Measurements from ENCODE around the gene MSANTD2. TPM values are rescaled to one million over a fixed set of nuclear protein-coding genes. Genes with fewer than 3 reads are reported as not detected.

The MSANTD2 gene
- total RNA-seq, 1 experiment from 2014 or later: 8.6 TPM

GRCh38 chr11:124841201-124841600 is 41.0 kb upstream of the MSANTD2 start (continued):
- no peak for TF ChIP-seq EZH2phosphoT487 (IDR thresholded peaks at IDR 0.05; ENCODE audit: borderline replicate concordance)

- H3K27me3 ChIP-seq (ENCODE audit: insufficient read depth, low read length): peaks cover 27% of the 10 kb centered on the region; the same call in 1 of the 2 replicates
- H4K20me1 ChIP-seq (ENCODE audit: insufficient read depth): no peaks in the 10 kb centered on the region
- H3K79me2 ChIP-seq (ENCODE audit: insufficient read depth, low read length): no peaks in the 10 kb centered on the region
- RAD21 ChIA-PET (ENCODE audit: low non-redundant PET in 1 of 2, low total read pairs in 2 of 2, uncharacterized antibody in 2 of 2, unreplicated experiment in 2 of 2): no interaction called here
- POLR2A ChIA-PET: no interaction called here
- no peaks in the 10 kb centered on the region for H3K36me3 ChIP-seq (ENCODE audit: control insufficient read depth in 1 of 2, insufficient read depth in 2 of 2, low read length in 2 of 2)
- CTCF ChIA-PET: no interaction called here
- no peaks in the 10 kb centered on the region for H3K9me3 ChIP-seq (ENCODE audit: control insufficient read depth in 1 of 2, insufficient read depth in 1 of 2, low read depth in 1 of 2, low read length in 2 of 2)
- no peak overlapping the region for H3K4me2 ChIP-seq (ENCODE audit: low read length)
- no peak for ATAC-seq
- no peak for DNase-seq (ENCODE audit: low read depth, low spot score)
- no peaks in the 10 kb centered on the region for H3K9me2 ChIP-seq (ENCODE audit: insufficient read depth)
- TF ChIP-seq POLR2A (IDR thresholded peaks at IDR 0.05; ENCODE audit: borderline replicate concordance, extremely low read depth, insufficient read depth, insufficient read length): no peak
- TF ChIP-seq TCF7L2 (IDR thresholded peaks at IDR 0.05; ENCODE audit: borderline replicate concordance, extremely low read depth, insufficient read depth, insufficient read length): no peak
- TF ChIP-seq YY1 (IDR thresholded peaks at IDR 0.05; ENCODE audit: extremely low read depth, insufficient replicate concordance, low read depth, low read length): no peak
- no peak for TF ChIP-seq ATF3 (IDR thresholded peaks at IDR 0.05)
- TF ChIP-seq EZH2phosphoT487 (IDR thresholded peaks at IDR 0.05; ENCODE audit: borderline replicate concordance): no peak
- no peak for TF ChIP-seq ZFX (IDR thresholded peaks at IDR 0.05)
- H3K4me3 ChIP-seq (replicated peaks in 1 of 2; ENCODE audit: low read depth in 1 of 2, low read length in 2 of 2): no peak overlapping the region
- H3K4me1 ChIP-seq (ENCODE audit: control insufficient read depth in 1 of 2, insufficient read depth in 2 of 2, low read length in 2 of 2): peaks cover 2 to 4% of the 10 kb centered on the region in 2 experiments; a peak in 3 of 4 replicates
- BruUV-seq (replicated peaks): no TSS peak
- no peak overlapping the region for H3K9ac ChIP-seq (ENCODE audit: low read length)
- no peak overlapping the region for H2AFZ ChIP-seq (ENCODE audit: low read depth, low read length, poor library complexity, severe bottlenecking)
- intact Hi-C loops (cut with micrococcal nuclease): no loop called here
- no peak overlapping the region for H3K27ac ChIP-seq (ENCODE audit: low read depth, low read length)
Observed at GRCh38 chr11:124840666-124841065, 40.5 kb upstream of the MSANTD2 start.

DNA sequence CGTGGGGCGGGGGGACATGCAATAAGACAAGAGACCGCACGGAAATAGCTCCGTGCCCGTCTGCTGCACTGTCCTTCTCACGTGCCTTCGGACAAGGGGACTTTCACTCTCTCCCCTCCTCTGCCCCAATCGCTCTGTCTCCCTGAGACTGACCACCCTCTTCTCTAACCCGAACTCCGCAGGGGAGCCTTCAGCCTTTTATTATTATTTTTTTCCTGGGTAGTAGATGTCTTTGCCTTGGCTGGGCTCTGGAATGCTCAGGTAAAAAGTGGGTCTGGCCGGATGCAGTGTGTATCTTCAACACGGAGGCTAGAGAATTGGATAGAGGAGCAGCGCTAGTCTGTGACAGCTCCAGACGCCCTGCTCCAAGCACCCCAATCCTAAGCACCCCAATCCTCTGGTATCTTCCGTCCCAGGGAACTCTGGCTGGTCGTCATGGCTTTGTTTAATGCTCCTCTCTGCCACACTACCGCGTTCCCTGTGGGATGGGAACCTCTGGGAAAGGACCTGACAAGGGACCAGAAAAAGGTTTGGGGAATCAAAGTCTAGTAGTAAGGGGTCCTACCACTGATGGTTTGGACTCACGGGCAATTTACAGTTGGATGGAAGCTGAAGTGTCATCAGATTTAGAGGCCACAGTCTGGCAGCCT is 39.9 kb upstream of the MSANTD2 start:
- H3K4me2 ChIP-seq (ENCODE audit: low read length): no peak overlapping the region

More for the DNA sequence above, 39.9 kb upstream of the MSANTD2 start:
- ATAC-seq (no peak), DNase-seq (ENCODE audit: low read depth, low spot score) (no peak)
- Histone ChIP-seq H2AFZ (ENCODE audit: low read depth, low read length, poor library complexity, severe bottlenecking) (no peak overlapping the region), H3K9me2 (ENCODE audit: insufficient read depth) (no peaks in the 10 kb centered on the region), H4K20me1 (ENCODE audit: insufficient read depth) (no peaks in the 10 kb centered on the region), H3K4me3 (replicated peaks in 1 of 2; ENCODE audit: low read depth in 1 of 2, low read length in 2 of 2) (no peak overlapping the region), H3K36me3 (ENCODE audit: control insufficient read depth in 1 of 2, insufficient read depth in 2 of 2, low read length in 2 of 2) (no peaks in the 10 kb centered on the region), H3K27me3 (ENCODE audit: insufficient read depth, low read length) (peaks cover 26% of the 10 kb centered on the region; the same call in 1 of the 2 replicates), H3K9ac (ENCODE audit: low read length) (no peak overlapping the region), H3K9me3 (ENCODE audit: control insufficient read depth in 1 of 2, insufficient read depth in 1 of 2, low read depth in 1 of 2, low read length in 2 of 2) (no peaks in the 10 kb centered on the region), H3K27ac (ENCODE audit: low read depth, low read length) (no peak overlapping the region), H3K79me2 (ENCODE audit: insufficient read depth, low read length) (no peaks in the 10 kb centered on the region), H3K4me1 (ENCODE audit: control insufficient read depth in 1 of 2, insufficient read depth in 2 of 2, low read length in 2 of 2) (peaks cover 2 to 4% of the 10 kb centered on the region in 2 experiments; a peak in 3 of 4 replicates)
- ChIA-PET POLR2A (no interaction called here), CTCF (no interaction called here), RAD21 (ENCODE audit: low non-redundant PET in 1 of 2, low total read pairs in 2 of 2, uncharacterized antibody in 2 of 2, unreplicated experiment in 2 of 2) (no interaction called here)
- no TSS peak for BruUV-seq (replicated peaks)
- intact Hi-C loops (cut with micrococcal nuclease): loop anchor here (5.0 to 10.0 kb wide), 2 partner anchors 425 to 1032 kb away; no protein-coding TSS in a partner anchor
- TF ChIP-seq JUND (IDR thresholded peaks at IDR 0.05): no peak
- TF ChIP-seq, protein P1, sequence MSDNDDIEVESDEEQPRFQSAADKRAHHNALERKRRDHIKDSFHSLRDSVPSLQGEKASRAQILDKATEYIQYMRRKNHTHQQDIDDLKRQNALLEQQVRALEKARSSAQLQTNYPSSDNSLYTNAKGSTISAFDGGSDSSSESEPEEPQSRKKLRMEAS (IDR thresholded peaks at IDR 0.05): no peak
- TF ChIP-seq ELF1 (IDR thresholded peaks at IDR 0.05; ENCODE audit: borderline replicate concordance, low read depth): no peak
- TF ChIP-seq EZH2phosphoT487 (IDR thresholded peaks at IDR 0.05; ENCODE audit: borderline replicate concordance): no peak
- TF ChIP-seq, protein P2, sequence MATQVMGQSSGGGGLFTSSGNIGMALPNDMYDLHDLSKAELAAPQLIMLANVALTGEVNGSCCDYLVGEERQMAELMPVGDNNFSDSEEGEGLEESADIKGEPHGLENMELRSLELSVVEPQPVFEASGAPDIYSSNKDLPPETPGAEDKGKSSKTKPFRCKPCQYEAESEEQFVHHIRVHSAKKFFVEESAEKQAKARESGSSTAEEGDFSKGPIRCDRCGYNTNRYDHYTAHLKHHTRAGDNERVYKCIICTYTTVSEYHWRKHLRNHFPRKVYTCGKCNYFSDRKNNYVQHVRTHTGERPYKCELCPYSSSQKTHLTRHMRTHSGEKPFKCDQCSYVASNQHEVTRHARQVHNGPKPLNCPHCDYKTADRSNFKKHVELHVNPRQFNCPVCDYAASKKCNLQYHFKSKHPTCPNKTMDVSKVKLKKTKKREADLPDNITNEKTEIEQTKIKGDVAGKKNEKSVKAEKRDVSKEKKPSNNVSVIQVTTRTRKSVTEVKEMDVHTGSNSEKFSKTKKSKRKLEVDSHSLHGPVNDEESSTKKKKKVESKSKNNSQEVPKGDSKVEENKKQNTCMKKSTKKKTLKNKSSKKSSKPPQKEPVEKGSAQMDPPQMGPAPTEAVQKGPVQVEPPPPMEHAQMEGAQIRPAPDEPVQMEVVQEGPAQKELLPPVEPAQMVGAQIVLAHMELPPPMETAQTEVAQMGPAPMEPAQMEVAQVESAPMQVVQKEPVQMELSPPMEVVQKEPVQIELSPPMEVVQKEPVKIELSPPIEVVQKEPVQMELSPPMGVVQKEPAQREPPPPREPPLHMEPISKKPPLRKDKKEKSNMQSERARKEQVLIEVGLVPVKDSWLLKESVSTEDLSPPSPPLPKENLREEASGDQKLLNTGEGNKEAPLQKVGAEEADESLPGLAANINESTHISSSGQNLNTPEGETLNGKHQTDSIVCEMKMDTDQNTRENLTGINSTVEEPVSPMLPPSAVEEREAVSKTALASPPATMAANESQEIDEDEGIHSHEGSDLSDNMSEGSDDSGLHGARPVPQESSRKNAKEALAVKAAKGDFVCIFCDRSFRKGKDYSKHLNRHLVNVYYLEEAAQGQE (IDR thresholded peaks at IDR 0.05; ENCODE audit: low read depth): no peak
- no peak for TF ChIP-seq POLR2A (IDR thresholded peaks at IDR 0.05; ENCODE audit: borderline replicate concordance, extremely low read depth, insufficient read depth, insufficient read length)
- no peak for TF ChIP-seq TCF7L2 (IDR thresholded peaks at IDR 0.05; ENCODE audit: borderline replicate concordance, extremely low read depth, insufficient read depth, insufficient read length)
- TF ChIP-seq SP1 (IDR thresholded peaks at IDR 0.05; ENCODE audit: low read depth): no peak
- TF ChIP-seq CBX3 (IDR thresholded peaks at IDR 0.05; ENCODE audit: low read depth): no peak

Measured in HCT116 (cell line).